HTR-8/SVneo (cell line): ENCODE results near the gene ADCY10.

Experiments used
- DNase-seq: peaks from one replicate; pipeline ENCODE4 v3.0.0; 2011; ENCODE audit warnings: low spot score, mixed read lengths; ENCODE audit not compliant: insufficient read length
- FAIRE-seq: peaks from 2 replicates; lab custom pipeline; 2011; peaks lifted over from hg19 to GRCh38; lab: Jason Lieb, UNC

The ADCY10 gene, protein sequence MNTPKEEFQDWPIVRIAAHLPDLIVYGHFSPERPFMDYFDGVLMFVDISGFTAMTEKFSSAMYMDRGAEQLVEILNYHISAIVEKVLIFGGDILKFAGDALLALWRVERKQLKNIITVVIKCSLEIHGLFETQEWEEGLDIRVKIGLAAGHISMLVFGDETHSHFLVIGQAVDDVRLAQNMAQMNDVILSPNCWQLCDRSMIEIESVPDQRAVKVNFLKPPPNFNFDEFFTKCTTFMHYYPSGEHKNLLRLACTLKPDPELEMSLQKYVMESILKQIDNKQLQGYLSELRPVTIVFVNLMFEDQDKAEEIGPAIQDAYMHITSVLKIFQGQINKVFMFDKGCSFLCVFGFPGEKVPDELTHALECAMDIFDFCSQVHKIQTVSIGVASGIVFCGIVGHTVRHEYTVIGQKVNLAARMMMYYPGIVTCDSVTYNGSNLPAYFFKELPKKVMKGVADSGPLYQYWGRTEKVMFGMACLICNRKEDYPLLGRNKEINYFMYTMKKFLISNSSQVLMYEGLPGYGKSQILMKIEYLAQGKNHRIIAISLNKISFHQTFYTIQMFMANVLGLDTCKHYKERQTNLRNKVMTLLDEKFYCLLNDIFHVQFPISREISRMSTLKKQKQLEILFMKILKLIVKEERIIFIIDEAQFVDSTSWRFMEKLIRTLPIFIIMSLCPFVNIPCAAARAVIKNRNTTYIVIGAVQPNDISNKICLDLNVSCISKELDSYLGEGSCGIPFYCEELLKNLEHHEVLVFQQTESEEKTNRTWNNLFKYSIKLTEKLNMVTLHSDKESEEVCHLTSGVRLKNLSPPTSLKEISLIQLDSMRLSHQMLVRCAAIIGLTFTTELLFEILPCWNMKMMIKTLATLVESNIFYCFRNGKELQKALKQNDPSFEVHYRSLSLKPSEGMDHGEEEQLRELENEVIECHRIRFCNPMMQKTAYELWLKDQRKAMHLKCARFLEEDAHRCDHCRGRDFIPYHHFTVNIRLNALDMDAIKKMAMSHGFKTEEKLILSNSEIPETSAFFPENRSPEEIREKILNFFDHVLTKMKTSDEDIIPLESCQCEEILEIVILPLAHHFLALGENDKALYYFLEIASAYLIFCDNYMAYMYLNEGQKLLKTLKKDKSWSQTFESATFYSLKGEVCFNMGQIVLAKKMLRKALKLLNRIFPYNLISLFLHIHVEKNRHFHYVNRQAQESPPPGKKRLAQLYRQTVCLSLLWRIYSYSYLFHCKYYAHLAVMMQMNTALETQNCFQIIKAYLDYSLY (N-terminal part only)

DNA sequence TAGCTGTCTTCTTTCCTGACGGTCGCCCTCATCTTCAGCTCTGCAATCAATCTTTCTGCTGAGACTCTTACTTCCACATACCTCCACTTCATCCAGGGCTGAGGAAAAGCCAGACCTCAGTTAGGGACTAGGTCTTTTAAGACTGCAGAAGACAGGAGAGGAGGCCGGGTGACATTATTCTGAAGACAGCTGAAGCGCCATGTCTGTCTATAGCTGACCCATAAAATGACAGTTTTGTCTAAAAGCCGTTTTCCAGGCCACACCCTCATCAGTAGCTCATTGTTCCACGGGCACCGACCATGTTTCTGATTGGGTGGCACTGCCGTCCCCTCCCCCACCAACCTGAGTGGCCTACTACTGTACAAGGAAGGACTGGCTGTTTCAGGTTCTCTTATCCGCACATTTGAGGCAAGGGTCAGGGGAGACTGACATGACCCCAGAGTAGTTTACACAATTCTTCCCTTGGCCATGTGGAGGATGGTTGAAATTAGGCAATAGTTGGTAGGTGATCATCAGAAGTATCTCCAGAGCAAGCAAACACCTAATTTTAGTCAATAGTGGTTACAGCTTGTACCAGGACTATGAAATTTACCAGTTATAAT, at the start of gene ADCY10:
Gene ADCY10 (minus strand): TSS at position 240 of the 602 bp plus-strand sequence. CDS start 8,994 bp downstream, outside the sequence.
- no peak for FAIRE-seq
- DNase-seq = no peak

DNA sequence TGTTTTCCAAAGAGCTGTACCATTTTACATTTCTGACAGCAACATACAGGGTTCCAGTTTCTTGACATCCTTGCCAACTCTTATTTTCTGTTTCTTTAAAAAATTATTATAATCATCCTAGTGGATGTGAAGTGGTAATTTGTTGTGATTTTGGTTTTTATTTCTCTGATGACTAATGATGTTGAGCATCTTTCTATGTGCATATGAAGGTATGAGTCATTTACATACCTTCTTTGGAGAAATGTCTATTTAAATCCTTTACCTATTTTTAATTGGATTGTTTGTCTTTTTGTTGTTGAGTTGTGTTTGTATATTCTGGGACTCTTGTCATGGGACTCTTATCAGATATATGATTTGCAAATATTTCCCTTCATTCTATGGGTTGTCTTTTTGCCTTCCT, 43.8 kb upstream of the ADCY10 start:
- no peak for FAIRE-seq

DNA sequence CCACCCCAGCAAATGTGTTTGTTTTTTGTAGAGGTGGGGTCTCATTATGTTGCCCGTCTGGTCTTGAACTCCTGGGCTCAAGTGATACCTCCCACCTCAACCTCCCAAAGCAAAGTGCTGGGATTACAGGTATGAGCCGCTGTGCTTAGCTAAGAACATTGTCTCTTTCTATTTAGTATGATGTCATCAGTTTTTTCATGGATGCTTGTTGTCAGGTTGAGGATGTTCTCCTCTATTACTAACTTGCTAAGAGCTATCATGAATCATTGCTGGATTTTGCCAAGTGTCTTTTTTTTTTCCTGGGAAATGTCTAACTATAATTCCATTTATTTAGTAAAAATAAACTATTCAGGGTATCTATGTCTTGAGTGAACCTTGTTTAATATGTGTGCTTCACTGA, 42.0 kb upstream of the ADCY10 start:
- no peak for FAIRE-seq
- DNase-seq = no peak

More for the DNA sequence above, 43.8 kb upstream of the ADCY10 start:
- DNase-seq = no peak

DNA sequence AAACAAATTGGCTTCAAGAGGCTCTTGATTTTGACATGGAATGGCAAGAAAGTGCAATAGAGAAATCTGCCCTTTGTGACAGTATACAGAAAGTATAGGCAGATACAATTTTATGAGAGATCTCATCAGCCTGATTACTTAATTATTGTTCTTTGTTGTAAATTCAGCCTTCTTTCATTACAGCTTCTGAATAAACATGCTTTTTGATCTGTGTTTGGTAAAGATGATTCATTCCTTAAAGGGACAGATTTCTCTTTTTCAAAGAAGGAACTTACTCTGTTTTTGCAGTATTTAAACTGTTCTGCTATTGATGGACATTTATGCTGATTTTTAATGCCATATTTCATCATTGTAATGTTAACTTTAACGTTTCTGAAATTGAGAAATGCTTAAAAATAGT, 36.6 kb upstream of the ADCY10 start:
- DNase-seq (no peak), FAIRE-seq (no peak)

DNA sequence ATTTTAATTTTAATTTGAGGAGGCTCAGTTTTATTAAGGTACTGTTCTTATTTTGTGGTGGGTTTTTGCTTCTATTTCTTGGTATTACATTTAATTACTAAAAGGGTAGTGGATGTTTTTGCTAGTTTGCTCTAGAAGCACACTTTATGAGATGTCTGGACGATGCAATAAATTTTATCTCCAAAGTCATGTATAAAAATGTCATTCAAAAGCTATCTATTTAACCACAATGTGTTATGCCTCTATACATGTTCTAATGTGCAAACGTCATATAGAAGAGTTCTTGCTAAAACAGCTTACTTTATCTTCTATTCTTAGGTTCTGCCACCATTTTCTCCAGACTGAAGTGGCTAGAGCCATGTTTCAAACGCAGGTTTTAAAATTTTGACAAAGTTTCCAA, 35.9 kb upstream of the ADCY10 start:
- DNase-seq (no peak), FAIRE-seq (no peak)

DNA sequence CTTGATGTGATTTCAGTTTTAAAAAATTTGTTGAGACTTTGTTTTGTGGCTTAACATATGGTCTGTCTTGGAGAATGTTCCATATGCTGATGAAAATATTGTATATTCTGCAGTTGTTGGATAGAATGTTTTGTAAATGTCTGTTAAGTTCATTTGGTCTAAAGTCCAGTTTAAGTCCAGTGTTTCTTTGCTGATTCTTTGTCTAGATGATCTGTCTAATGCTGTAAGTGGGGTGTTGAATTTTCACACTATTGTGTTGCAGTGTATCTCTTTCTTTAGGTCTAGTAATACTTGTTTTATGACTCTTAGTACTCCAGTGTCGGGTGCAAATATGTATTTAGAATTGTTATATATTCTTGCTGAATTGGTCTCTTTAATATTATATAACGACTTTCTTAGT, 33.8 kb upstream of the ADCY10 start:
- no peak for DNase-seq
- FAIRE-seq = no peak

DNA sequence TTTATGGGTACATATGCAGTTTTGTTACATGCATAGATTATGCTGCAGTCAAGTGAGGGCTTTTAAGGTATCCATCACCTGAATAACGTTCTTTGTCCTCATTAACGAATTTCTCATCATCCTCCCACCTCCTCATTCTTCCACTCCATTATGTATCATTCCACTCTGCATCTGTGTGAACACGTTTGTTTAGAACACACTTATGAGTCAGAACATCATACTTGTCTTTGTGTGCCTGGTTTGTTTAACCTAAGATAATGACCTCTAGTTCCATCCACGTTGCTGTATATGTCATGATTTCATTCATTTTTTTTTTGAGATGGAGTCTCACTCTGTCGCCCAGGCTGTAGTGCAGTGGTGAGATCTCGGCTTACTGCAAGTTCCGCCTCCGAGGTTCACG, 29.6 kb upstream of the ADCY10 start:
- DNase-seq (no peak), FAIRE-seq (no peak)

DNA sequence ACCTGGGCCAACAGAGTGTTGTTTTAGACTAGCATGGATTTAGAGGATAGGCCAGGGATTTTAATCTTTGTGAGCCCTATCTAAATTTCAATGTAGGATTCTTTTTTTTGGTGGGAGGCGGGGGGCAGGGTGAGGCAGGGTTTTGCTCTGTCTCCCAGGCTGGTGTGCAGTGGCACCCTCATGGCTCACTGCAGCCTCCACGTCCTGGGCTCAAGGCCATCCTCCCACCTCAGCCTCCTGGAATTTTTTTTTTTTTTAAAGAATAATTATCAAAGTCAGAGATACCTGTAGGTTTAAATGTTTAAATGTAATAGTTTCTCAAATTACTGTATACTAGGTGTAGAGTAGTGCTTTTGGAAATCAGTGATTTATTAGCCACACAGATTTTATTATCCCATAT, 26.3 kb upstream of the ADCY10 start:
- DNase-seq (no peak), FAIRE-seq (no peak)

DNA sequence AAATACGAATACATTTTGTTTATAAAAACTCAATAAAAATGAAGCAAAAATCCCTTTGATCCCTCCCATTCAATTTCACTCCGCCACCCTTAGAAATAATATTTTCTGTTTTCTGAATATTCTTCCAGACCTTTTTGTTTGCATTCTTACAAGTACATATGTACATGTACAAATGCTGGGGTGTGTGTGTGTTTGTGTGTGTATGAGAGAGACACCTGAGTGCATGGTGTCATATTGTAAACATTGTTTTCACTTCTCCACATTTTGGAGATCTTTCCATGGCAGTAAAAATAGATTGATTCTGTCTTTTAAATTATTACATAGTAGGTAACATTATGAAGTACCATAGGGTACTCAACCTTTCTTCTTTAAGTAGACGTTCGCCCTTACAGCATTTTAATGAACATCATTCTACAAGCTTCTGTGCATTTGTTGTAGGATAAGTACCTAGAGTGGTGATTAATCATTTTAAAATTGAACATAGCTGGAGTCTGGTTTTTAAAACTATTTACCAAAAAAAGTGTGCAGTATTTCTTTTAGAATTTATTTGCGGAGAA, 24.2 kb upstream of the ADCY10 start:
- FAIRE-seq (no peak), DNase-seq (no peak)

DNA sequence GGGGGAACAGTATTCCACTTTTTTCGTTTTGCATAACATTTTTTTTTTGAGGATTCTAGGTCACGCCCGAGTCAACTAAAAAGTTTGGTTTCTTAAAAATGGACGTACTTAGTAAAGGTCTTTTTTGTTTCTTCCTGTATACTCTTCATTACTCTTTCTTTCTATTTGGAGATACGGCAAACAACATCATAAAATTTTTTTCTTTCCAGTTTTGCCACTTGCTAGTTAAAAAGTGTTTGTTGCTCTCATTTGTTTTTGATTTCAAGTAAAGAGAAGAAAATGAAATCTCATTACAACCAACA, 23.7 kb upstream of the ADCY10 start:
- DNase-seq (no peak), FAIRE-seq (no peak)

DNA sequence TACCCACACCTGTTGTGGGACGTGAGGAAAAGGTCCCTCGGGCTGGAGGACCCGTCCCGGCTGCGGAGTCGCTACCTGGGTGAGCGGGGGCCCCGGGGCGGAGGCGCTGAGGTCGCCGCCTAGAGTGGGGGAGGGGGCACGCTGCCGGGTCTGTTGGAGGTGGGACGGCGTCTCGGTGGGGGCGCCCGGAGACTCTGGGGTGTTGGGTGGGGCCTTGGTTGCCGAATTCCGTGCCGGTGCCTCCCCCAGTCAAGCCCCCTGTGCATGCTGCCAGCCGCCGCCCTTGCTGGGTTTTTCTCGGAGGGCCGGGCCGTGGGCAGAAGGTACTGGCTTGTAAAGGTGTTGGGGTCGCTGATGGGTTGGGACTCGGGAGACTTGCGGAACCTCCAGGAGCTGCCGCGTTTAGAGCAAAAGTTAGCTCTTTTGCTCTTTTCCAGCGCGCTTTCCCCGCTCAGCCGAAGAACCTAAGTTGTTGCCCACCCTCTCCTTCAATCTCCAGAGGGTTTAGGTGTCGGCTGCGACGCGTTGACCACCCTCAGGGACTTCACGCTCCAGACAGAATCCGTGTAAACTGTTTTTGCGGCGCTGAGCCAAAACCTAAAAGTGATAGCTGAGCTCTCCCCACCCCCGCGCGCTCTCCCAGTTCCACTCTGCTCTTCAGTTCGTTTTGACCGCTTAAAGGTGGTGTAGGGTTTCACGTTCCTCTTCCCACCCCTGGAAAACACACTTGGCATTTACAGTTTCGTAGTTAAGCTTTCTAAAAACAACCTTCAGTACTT, 23.2 kb upstream of the ADCY10 start, which contains the start of gene MPC2:
Gene MPC2 (minus strand): TSS at position 143 of the 779 bp plus-strand sequence. CDS start 1,231 bp downstream, outside the sequence.
- DNase-seq (peak; percentile 59), FAIRE-seq (no peak)

DNA sequence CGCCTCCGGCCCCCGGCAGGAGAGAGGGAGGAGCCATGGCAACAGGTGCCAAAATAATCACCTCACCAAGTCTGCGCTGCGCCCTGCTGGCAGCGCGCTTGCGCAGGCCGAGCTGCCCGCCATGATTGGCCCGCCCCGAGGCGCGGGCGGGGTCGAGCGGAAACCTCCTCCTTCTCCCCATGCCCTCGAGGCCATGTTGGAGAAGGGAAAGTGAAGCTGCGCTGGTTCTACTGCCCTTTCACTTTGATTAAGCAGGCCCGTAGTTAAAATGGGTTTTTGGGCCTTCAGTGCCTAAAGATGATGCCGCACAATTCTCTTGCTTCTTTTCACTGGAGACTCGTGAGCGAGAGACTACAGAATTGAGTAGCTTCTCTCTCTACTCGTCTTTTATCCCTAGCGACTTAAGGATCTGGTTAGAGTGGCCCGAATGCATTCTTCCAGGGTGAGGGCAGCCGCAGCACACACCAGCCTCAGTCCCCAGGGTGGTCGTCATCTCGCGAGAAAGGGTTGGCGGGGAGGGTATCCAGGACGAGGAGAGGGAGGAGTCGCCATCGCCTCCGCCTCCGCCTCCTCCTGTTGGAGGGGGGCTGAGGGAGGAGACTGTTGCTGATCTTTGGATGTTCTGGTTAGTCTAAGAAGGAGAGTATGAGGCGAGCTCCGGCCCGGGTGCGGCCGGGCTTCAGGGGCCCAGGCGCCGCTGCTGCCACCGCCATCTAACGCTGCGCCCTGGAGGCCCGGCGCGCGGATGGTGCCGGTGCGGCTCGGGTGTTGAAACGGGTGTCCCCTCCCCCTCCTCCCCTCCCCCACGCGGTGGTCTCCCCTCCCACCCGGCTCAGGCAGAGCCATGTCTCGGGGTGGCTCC, 22.4 kb upstream of the ADCY10 start, which contains the start of gene DCAF6:
Gene DCAF6 (plus strand): TSS at position 616 of the 862 bp plus-strand sequence. CDS start 229 bp downstream, at position 845.
- FAIRE-seq = peak; percentile 97
- peak; percentile 98 for DNase-seq

DNA sequence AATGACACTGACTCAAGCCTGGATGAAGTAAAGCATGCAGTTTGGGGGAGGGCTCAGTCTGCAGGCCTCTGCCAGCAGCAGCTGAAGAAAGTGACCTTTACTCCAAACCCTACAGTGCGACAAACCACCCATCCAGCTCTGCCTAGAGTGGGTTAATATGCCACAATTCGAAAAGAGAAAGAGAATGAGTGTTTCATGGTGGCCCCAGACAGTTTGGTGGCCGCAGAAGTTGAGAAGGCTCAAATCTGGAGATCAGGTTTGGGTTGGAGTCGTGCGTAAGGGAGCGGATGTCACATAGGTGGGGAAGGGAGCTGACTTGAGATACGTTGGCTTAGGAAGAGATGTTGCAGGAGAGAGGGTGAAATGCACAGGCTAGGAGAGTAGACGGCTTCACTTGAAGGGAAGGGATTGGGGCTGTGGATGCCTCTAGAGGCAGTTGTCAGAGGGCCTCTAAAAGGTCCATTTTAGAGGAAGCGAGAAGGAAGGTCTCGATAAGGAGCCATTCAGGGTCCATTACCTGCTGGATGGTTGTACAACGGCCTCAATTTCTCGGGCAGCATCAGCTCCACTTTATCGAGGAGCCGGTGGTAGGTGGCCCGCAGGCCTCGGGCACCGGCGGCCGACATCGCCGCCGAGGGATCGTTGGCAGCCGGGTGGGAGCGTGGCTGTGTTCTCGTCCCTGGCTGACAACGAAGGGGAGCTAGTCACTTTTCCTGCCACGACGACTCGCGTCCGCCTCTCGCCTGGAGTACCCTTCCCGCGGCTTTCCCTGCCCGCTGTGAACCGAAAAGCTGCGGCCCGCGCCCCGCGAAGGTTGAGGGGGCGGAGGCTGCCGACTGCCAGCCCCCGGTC, 21.5 kb upstream of the ADCY10 start:
- peak; percentile 31 for FAIRE-seq
- DNase-seq = peak; percentile 43

DNA sequence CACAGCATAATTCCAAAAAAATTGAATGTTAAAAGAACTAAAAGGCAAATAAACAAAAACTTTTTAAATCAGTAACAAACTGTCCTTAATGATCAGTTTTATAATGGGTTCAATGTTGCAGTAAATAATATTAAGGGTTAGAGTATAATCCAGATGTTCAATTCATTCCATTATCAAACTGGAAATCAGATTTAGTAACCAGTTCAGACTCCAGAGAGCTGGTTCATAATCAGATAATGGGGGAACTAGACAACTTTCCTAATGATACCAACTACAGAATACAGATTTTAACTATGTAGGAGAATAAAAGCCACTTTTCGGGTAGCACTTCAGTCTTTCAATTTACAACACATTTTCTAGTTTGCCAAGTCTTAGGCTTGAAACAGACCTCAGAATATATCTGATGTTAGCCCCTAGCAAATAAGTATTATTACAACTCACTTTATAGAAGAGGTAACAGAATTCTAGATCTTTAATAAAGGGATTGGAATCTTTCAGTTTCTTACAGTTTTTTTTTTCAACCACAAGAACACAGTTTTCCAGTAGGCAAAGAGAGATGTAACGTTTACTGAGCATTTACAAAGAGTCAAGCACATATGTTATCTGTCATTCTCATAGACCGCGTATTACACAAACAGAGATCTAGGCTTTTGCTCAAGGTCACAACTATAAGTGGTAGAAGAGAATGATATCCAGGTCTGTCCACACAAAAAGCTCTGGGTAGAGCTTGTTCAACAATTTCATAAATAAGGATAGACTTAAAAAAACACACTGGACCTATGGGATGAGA, 20.7 kb upstream of the ADCY10 start:
- FAIRE-seq = no peak
- DNase-seq = peak; percentile 12

DNA sequence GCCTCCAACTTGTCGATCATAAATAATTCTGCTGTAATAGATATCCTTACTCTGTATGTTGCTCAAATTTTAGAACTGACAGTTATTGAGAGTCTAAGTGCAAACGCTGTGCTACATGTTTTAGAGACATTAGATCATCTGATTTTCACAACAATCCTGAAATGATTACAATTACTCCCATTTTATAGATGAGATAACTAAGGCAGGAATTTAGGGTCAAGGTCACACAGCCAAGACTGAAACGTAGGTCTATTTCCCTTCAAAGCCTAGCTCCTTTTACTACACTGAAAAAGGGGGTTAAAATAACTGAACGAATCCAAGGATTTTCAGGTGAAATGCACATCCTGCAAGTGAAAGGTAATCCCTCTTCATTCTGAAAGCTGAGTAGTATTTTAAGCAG, 19.9 kb upstream of the ADCY10 start:
- no peak for FAIRE-seq
- DNase-seq = no peak

DNA sequence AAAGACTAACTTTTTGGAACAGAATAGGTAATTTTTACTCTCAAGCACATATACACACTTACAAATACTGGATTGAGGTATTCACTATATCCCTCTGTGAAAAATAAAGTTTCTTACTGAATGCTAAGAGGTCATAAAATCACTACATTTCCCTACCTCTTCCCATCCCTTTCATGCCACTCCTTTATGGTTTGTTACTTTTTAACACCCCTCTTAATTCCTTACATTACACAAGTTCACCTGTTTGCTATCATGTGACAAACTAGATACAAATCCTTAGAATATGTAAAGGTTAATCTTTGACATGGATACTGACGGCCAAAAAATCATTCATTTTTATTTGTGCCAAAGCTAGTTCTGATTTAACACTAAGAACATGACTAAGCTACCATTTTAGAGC, 15.8 kb upstream of the ADCY10 start:
- FAIRE-seq = no peak
- no peak for DNase-seq
